ENCODE data around the gene OTUD4.

GRCh38 chr4:145171911-145172310 is 8.5 kb downstream of the OTUD4 start:
- no peak for TF ChIP-seq CTCF (IDR thresholded peaks at IDR 0.05)
- no peak for TF ChIP-seq POLR2A (IDR thresholded peaks at IDR 0.05)
